Measurements from ENCODE around the gene ELMO1.

The ELMO1 gene

GRCh38 chr7:37388811-37389210 is 59.9 kb downstream of the ELMO1 start:
- no peaks in the 10 kb centered on the region for H3K27me3 Mint-ChIP-seq
- H3K36me3 Mint-ChIP-seq = peaks cover 6% of the 10 kb centered on the region
- no peak overlapping the region for H3K4me3 Mint-ChIP-seq
- H3K27ac Mint-ChIP-seq = peak overlapping the region; percentile 30
- H3K9me3 Mint-ChIP-seq = no peaks in the 10 kb centered on the region
- peaks cover 64% of the 10 kb centered on the region for H3K4me1 Mint-ChIP-seq

GRCh38 chr7:37385787-37386186 is 62.9 kb downstream of the ELMO1 start:
- peaks cover 56% of the 10 kb centered on the region for H3K4me1 Mint-ChIP-seq
- no peaks in the 10 kb centered on the region for H3K27me3 Mint-ChIP-seq
- no peak overlapping the region for H3K4me3 Mint-ChIP-seq
- peaks cover 9% of the 10 kb centered on the region for H3K36me3 Mint-ChIP-seq
- H3K27ac Mint-ChIP-seq = no peak overlapping the region
- H3K9me3 Mint-ChIP-seq = no peaks in the 10 kb centered on the region

DNA sequence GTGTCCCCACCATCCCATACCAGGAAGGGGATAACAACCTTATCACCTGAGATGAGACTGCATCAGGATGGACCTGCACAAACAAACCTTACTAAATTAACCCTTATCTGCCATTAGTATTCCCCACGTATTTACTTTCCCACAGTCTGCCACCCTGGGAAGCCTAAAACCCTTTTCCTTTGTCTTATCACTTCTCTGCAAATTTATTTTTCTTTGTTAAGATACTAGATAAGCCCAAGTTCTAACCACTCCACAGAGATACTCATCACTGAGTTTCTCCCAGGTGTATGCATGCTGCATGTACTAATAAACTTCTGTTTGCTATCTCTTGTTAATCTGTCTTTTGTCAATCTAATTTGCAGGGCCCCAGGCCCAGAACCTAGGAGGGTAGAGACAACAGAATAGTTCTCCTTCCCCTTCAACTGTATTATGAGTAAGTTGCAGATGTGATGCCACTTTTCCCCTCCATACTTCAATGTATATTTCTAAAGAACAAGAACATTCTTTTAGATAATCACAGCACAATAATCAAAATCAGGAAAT is 66.0 kb downstream of the ELMO1 start:
- H3K4me1 Mint-ChIP-seq = peaks cover 59% of the 10 kb centered on the region
- peaks cover 6% of the 10 kb centered on the region for H3K9me3 Mint-ChIP-seq
- peak overlapping the region; percentile 24 for H3K27ac Mint-ChIP-seq
- H3K4me3 Mint-ChIP-seq = no peak overlapping the region
- peaks cover 16% of the 10 kb centered on the region for H3K36me3 Mint-ChIP-seq
- H3K27me3 Mint-ChIP-seq = no peaks in the 10 kb centered on the region

DNA sequence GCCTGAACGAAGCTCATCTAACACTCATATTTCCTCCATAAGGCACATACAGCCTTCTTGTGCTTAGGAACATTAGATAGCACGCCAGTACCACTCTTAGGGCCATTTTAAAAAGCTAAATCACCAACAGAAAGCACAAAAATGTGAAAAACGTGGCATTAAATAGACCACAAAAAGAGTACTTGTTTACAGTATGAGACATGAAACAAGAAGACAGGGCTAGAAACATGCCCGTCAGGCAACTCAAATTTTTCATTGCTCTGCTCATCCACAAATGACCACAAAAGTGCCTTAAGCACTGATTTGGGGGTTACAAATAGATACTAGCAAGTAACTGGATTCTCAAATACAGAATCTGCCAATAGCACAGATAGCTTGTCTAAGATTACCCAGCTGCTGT is 67.8 kb downstream of the ELMO1 start:
- Mint-ChIP-seq H3K27me3 (no peaks in the 10 kb centered on the region), H3K36me3 (peaks cover 24% of the 10 kb centered on the region)

DNA sequence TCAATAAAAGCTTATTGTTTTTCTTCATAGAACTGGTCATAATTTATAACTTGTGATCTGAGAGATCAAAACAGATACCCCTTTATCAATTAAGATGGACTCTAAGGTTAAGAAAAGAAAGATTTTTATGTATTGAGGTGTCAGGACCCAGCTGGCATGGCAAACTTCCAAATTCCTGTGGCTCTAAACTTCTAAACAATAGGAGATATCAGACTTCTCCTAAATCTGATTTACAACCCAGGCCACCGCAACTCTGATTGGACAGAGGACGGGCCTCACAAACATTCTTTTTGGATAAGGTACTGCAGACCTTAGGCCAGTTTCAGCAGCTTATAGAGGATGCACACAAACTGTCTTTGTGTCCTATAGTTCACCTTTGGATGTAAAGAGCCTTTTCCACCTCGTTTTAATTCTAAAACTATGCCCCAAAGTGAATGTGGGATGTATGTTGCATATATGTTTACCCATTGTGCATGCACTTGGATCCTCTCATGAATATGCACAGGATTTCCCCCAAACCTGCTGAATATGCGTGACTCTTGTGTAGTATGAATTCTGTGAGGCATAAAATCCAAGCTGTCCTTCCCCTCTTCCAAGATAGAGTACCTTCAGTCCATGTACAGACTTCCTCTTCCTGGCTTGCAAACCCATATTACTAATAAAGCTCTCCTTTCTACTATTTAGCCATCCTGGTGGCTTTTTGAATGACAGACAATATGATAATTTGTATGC is 69.0 kb downstream of the ELMO1 start:
- H3K4me1 Mint-ChIP-seq = peaks cover 69% of the 10 kb centered on the region
- H3K27ac Mint-ChIP-seq = no peak overlapping the region
- peaks cover 6% of the 10 kb centered on the region for H3K9me3 Mint-ChIP-seq
- no peak overlapping the region for H3K4me3 Mint-ChIP-seq
- H3K36me3 Mint-ChIP-seq = peaks cover 24% of the 10 kb centered on the region
- H3K27me3 Mint-ChIP-seq = no peaks in the 10 kb centered on the region

More for the DNA sequence above, 67.8 kb downstream of the ELMO1 start:
- no peak overlapping the region for H3K4me3 Mint-ChIP-seq
- no peak overlapping the region for H3K27ac Mint-ChIP-seq
- H3K9me3 Mint-ChIP-seq = peaks cover 6% of the 10 kb centered on the region
- H3K4me1 Mint-ChIP-seq = peaks cover 70% of the 10 kb centered on the region

- no peak overlapping the region for H3K27ac Mint-ChIP-seq
- H3K9me3 Mint-ChIP-seq = peaks cover 6% of the 10 kb centered on the region
- H3K36me3 Mint-ChIP-seq = peaks cover 29% of the 10 kb centered on the region
- no peaks in the 10 kb centered on the region for H3K27me3 Mint-ChIP-seq
- no peak overlapping the region for H3K4me3 Mint-ChIP-seq
- peaks cover 59% of the 10 kb centered on the region for H3K4me1 Mint-ChIP-seq
Measured at GRCh38 chr7:37377231-37377630, 71.4 kb downstream of the ELMO1 start.

DNA sequence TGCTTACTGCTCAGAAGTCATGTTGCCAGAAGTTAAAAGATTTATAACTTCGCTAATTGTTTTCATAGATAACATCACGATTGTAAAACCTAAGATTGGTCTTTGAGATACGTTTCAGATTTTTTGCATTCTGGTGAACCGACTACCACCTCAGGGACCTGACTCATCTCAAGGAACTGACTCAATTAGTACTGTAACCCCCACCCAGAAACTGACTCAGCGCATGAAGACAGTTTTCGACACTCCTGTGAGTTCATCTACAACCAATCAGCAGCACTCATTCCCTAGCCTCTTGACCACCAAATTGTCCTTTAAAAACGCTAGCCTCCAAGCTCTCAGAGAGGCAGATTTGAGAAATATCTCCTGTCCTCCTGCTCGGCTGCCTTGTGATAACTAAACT is 72.3 kb downstream of the ELMO1 start:
- peaks cover 65% of the 10 kb centered on the region for H3K4me1 Mint-ChIP-seq
- peak overlapping the region; percentile 49 for H3K27ac Mint-ChIP-seq
- H3K27me3 Mint-ChIP-seq = no peaks in the 10 kb centered on the region

DNA sequence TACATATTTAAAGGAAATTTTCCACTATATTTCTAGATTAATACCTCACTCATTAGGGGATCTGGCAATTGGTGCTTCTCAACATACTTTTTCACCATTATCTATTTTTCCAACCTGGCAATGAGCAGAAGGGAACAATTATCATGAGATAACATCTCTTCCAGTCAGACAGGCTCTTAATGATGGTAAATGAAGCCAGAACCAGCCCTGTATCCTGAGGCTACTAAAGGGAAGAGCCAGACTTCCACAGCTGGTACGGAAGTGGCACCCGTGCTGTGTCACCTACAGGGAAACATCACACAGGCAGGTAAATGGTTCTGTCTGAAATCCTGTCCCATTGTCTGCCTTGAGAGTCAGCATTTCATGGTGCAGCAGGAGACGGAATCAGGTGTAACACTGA is 75.9 kb downstream of the ELMO1 start:
- H3K4me3 Mint-ChIP-seq = no peak overlapping the region
- H3K9me3 Mint-ChIP-seq = no peaks in the 10 kb centered on the region
- peaks cover 22% of the 10 kb centered on the region for H3K36me3 Mint-ChIP-seq
- no peak overlapping the region for H3K27ac Mint-ChIP-seq
- no peaks in the 10 kb centered on the region for H3K27me3 Mint-ChIP-seq
- peaks cover 67% of the 10 kb centered on the region for H3K4me1 Mint-ChIP-seq

More for the DNA sequence above, 72.3 kb downstream of the ELMO1 start:
- no peak overlapping the region for H3K4me3 Mint-ChIP-seq
- H3K36me3 Mint-ChIP-seq = peaks cover 31% of the 10 kb centered on the region
- H3K9me3 Mint-ChIP-seq = peaks cover 6% of the 10 kb centered on the region

GRCh38 chr7:37371755-37372154 is 76.9 kb downstream of the ELMO1 start:
- peak overlapping the region; percentile 85 for H3K27ac Mint-ChIP-seq
- H3K4me3 Mint-ChIP-seq = peak overlapping the region; percentile 15
- no peaks in the 10 kb centered on the region for H3K27me3 Mint-ChIP-seq

GRCh38 chr7:37369906-37370305 is 78.8 kb downstream of the ELMO1 start:
- Mint-ChIP-seq H3K27ac (no peak overlapping the region), H3K36me3 (peaks cover 13% of the 10 kb centered on the region), H3K27me3 (no peaks in the 10 kb centered on the region), H3K4me1 (peaks cover 72% of the 10 kb centered on the region), H3K9me3 (no peaks in the 10 kb centered on the region), H3K4me3 (no peak overlapping the region)

More at GRCh38 chr7:37371755-37372154, 76.9 kb downstream of the ELMO1 start:
- Mint-ChIP-seq H3K36me3 (peaks cover 17% of the 10 kb centered on the region), H3K4me1 (peaks cover 70% of the 10 kb centered on the region), H3K9me3 (no peaks in the 10 kb centered on the region)

DNA sequence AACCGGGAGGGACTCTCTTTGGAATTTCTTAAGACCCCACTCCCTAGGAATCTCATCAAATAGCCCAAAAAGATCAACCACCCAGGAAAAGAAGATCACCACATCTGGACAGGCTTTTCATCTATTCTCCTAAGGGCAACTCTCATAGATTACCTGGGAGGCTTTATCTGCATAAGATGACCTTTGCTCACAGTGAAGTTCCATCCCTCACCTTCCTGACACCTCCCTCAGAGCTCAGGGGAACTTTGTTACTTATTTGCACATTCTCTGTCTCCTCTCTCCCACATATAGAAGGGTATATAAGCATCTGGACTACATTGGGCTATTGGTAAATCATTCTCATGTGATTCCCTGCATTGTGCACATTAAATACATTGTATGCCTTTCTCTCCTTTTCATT is 80.1 kb downstream of the ELMO1 start:
- peak overlapping the region; percentile 12 for H3K4me3 Mint-ChIP-seq
- peak overlapping the region; percentile 57 for H3K27ac Mint-ChIP-seq
- H3K36me3 Mint-ChIP-seq = peaks cover 14% of the 10 kb centered on the region
- peaks cover 1% of the 10 kb centered on the region for H3K9me3 Mint-ChIP-seq
- peaks cover 85% of the 10 kb centered on the region for H3K4me1 Mint-ChIP-seq
- H3K27me3 Mint-ChIP-seq = no peaks in the 10 kb centered on the region

GRCh38 chr7:37367010-37367409 is 81.7 kb downstream of the ELMO1 start:
- Mint-ChIP-seq H3K36me3 (peaks cover 18% of the 10 kb centered on the region), H3K9me3 (peaks cover 14% of the 10 kb centered on the region), H3K4me1 (peaks cover 89% of the 10 kb centered on the region), H3K4me3 (no peak overlapping the region), H3K27me3 (no peaks in the 10 kb centered on the region), H3K27ac (peak overlapping the region; percentile 88)

DNA sequence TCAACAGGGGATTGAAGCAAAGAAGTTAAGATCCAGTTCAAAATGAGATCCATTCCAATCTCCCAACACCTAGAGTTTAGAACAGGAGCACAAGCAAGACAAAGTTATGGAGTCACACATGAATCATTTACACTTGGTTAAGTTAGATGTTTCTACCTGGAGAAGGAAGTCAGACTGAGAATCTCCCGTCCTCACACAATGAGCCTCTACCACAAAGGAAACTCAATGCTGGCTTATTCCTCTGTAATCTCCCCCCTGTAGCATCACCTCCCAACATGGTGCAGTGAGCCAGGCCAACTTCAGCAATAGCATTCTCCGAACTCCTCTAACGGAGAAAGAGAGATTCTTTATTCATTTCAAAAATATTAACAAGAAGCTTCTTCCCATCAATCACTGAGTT is 82.2 kb downstream of the ELMO1 start:
- H3K4me1 Mint-ChIP-seq = peaks cover 89% of the 10 kb centered on the region
- H3K36me3 Mint-ChIP-seq = peaks cover 17% of the 10 kb centered on the region
- peak overlapping the region; percentile 8 for H3K4me3 Mint-ChIP-seq
- peak overlapping the region; percentile 89 for H3K27ac Mint-ChIP-seq
- no peaks in the 10 kb centered on the region for H3K27me3 Mint-ChIP-seq
- H3K9me3 Mint-ChIP-seq = peaks cover 14% of the 10 kb centered on the region

DNA sequence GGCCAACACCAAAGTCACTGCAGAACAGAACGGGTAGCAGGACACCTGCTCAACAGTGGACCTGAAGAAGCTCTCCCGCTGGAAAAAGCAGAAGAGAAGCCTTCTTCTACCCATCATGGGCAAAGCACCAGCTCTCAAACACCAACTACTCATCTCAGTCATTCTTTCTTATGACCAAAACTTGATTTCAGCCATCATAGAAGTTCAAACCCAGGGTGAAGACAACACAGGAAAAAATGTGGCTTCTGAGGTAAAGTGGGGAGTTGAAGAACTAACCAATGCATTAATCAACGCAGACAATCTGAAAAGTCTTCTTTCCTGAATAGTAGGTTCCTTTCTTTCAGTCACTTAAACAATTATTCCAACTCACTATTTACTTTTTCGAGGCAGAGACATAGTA is 83.3 kb downstream of the ELMO1 start:
- Mint-ChIP-seq H3K27ac (peak overlapping the region; percentile 100), H3K9me3 (peaks cover 14% of the 10 kb centered on the region), H3K27me3 (no peaks in the 10 kb centered on the region), H3K4me3 (peak overlapping the region; percentile 33), H3K4me1 (peaks cover 89% of the 10 kb centered on the region), H3K36me3 (peaks cover 19% of the 10 kb centered on the region)

DNA sequence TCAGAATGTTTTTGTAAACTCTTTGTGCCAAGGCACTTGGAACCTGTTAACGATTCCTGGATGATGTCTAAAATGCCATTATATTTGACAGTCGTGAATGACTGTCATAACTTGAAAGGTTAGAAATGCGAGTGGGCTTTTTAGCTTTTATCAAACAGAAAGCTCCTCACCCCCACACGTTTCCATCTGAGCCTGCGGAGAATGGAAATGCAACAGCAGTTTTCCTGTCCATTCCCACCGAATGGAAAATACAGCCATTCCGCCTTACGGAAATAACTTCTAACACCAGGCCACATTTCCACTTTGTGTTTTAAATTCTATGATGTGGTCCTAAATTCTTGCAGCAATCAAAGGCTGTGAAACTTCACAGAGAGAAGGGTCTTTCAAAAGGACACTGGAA is 83.8 kb downstream of the ELMO1 start:
- Mint-ChIP-seq H3K4me3 (peak overlapping the region; percentile 33), H3K36me3 (peaks cover 14% of the 10 kb centered on the region), H3K27ac (peak overlapping the region; percentile 100), H3K27me3 (no peaks in the 10 kb centered on the region), H3K4me1 (peaks cover 89% of the 10 kb centered on the region), H3K9me3 (peaks cover 14% of the 10 kb centered on the region)
